ENCODE results near the gene TMCC3.
A peak's percentile ranks its signal among the peaks of the same experiment; 100 is the strongest.

The TMCC3 gene

GRCh38 chr12:94671917-94672316, 21.6 kb upstream of the TMCC3 start:
- no peak for DNase-seq

GRCh38 chr12:94670898-94671297, 20.5 kb upstream of the TMCC3 start:
- DNase-seq = no peak

GRCh38 chr12:94670075-94670474, 19.7 kb upstream of the TMCC3 start:
- no peak for DNase-seq

- no peak for DNase-seq
These were observed 16.7 kb upstream of the TMCC3 start for GRCh38 chr12:94667031-94667540.

- no peak for DNase-seq
These were observed 15.8 kb upstream of the TMCC3 start for GRCh38 chr12:94666158-94666557.

GRCh38 chr12:94663702-94664101, 13.3 kb upstream of the TMCC3 start:
- DNase-seq = no peak

- DNase-seq = no peak
These were observed 12.7 kb upstream of the TMCC3 start for GRCh38 chr12:94663071-94663470.

- DNase-seq = no peak
These were observed 10.1 kb upstream of the TMCC3 start for GRCh38 chr12:94660436-94660835.

- no peak for DNase-seq
These were observed 9.1 kb upstream of the TMCC3 start for GRCh38 chr12:94659346-94659930.

- no peak for DNase-seq
These were observed 8.6 kb upstream of the TMCC3 start for GRCh38 chr12:94658931-94659330.

GRCh38 chr12:94656556-94656955, 6.2 kb upstream of the TMCC3 start:
- DNase-seq = no peak

GRCh38 chr12:94649349-94650142, 811 bp downstream of the TMCC3 start:
- DNase-seq = peak; percentile 47

- no peak for DNase-seq
These were observed 1.8 kb downstream of the TMCC3 start for GRCh38 chr12:94648578-94648977.

- DNase-seq = no peak
These were observed 6.0 kb downstream of the TMCC3 start for GRCh38 chr12:94644141-94644979.

GRCh38 chr12:94643606-94644005, 6.8 kb downstream of the TMCC3 start:
- no peak for DNase-seq

GRCh38 chr12:94641283-94641682, 9.1 kb downstream of the TMCC3 start:
- DNase-seq = no peak

GRCh38 chr12:94640134-94640928, 10.0 kb downstream of the TMCC3 start:
- no peak for DNase-seq

GRCh38 chr12:94638521-94638920, 11.8 kb downstream of the TMCC3 start:
- peak; percentile 29 for DNase-seq

GRCh38 chr12:94637390-94638113, 12.8 kb downstream of the TMCC3 start:
- no peak for DNase-seq

GRCh38 chr12:94636462-94637085, 13.8 kb downstream of the TMCC3 start:
- DNase-seq = peak; percentile 83

GRCh38 chr12:94634717-94635116, 15.6 kb downstream of the TMCC3 start:
- no peak for DNase-seq

- no peak for DNase-seq
These were observed 17.0 kb downstream of the TMCC3 start for GRCh38 chr12:94633401-94633800.

Measured in NCI-H2171 treated with DMSO at 0.1 percent for 48 hours (cell line).